ACC112 (cell line): ENCODE measurements around the gene SLC6A3.

ENCODE experiments used
- H2AFZ ChIP-seq: fragments of 200-600 bp; sonication (generic); one replicate; pipeline ENCODE4 v1.6.0; 2017; ENCODE audit warnings: antibody characterized with exemption, low read length; ENCODE audit not compliant: unreplicated experiment
- H3K27ac ChIP-seq: fragments of 200-600 bp; sonication (generic); 2 replicates; pipeline ENCODE4 v1.5.1; 2014; ENCODE audit warnings: low read depth, mild to moderate bottlenecking, antibody characterized with exemption, low read length, moderate library complexity
- H3K27me3 ChIP-seq: fragments of 200-600 bp; sonication (generic); 2 replicates; pipeline ENCODE4 v1.6.1; 2014; ENCODE audit warnings: mild to moderate bottlenecking, antibody characterized with exemption, low read length, moderate library complexity, mixed read lengths; ENCODE audit not compliant: insufficient read depth
- H3K36me3 ChIP-seq: fragments of 200-600 bp; sonication (generic); 2 replicates; pipeline ENCODE4 v1.6.1; 2016; ENCODE audit warnings: mild to moderate bottlenecking, antibody characterized with exemption, low read length, moderate library complexity, mixed read lengths; ENCODE audit not compliant: insufficient read depth
- H3K4me1 ChIP-seq: fragments of 200-600 bp; sonication (generic); one replicate; pipeline ENCODE4 v1.6.1; 2016; ENCODE audit warnings: low read length, mixed read lengths; ENCODE audit not compliant: insufficient read depth, unreplicated experiment, control insufficient read depth
- H3K4me3 ChIP-seq: fragments of 200-600 bp; sonication (generic); 2 replicates; pipeline ENCODE4 v1.5.1; 2014; ENCODE audit warnings: mild to moderate bottlenecking, low read depth, low read length
- H3K79me2 ChIP-seq: fragments of 200-600 bp; sonication (generic); one replicate; pipeline ENCODE4 v1.6.0; 2016; ENCODE audit warnings: low read length; ENCODE audit not compliant: control insufficient read depth, unreplicated experiment, insufficient read depth

Gene SLC6A3

DNA sequence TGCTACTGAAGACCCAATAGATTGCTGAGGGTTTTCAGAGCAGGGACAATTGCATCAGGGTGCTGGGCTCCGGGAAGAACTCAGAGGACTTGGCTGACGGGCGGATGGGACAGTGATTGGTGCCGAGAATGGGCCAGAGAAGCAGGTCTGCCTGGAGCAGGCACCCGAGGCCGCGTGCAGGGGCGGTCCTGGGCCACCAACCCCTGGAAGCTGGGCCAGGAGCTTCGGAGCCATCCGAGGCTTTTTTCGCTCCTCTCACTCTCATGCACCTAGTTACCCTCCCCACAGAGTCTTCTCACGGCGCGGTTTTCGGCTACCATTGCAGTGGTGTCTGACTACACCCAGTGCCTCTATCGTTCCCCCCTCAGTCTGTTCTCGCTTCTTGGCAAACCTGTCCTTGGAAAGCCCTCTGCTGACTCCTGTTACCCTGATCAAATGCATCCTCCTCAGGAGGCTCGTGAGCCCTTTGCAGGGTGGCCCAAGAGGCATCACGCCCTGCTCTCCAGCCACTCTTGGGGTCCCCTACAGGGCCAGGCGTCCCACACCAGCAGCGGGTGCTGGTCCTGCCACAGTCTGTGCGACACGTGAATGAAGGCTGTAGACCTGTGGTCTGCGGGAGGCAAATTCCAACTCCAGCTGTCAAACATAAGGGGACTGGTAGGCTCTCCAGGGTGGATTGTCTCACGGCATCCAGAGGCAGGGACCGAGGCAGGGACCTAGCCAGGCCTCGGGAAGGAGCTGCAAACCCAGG is 99.2 kb downstream of the SLC6A3 start:
- peaks cover 32% of the 10 kb centered on the region for H3K79me2 ChIP-seq
- no peak overlapping the region for H2AFZ ChIP-seq
- peaks cover 6% of the 10 kb centered on the region; the same call in 1 of the 2 replicates for H3K36me3 ChIP-seq
- no peak overlapping the region for H3K27ac ChIP-seq
- no peaks in the 10 kb centered on the region for H3K27me3 ChIP-seq
- peak overlapping the region; percentile 77 for H3K4me3 ChIP-seq
- peaks cover 9% of the 10 kb centered on the region for H3K4me1 ChIP-seq

- Histone ChIP-seq H3K36me3 (peaks cover 6% of the 10 kb centered on the region; the same call in 1 of the 2 replicates), H3K27me3 (no peaks in the 10 kb centered on the region), H3K79me2 (peaks cover 32% of the 10 kb centered on the region), H3K4me3 (peak within 1 kb of the TSS; percentile 93), H2AFZ (peak within 1 kb of the TSS; percentile 60), H3K27ac (peak within 1 kb of the TSS; percentile 10; the same call in 1 of the 2 replicates), H3K4me1 (peaks cover 9% of the 10 kb centered on the region)
Observed at GRCh38 chr5:1344975-1345838, 100.0 kb downstream of the SLC6A3 start, which contains the start of gene CLPTM1L. Gene CLPTM1L (minus strand): TSS chr5:1345099. CDS start chr5:1344841, 258 bp downstream.

- H3K27me3 ChIP-seq, result no peaks in the 10 kb centered on the region
- H2AFZ ChIP-seq, result peak overlapping the region; percentile 60
- peaks cover 9% of the 10 kb centered on the region for H3K4me1 ChIP-seq
- H3K4me3 ChIP-seq, result peak overlapping the region; percentile 93
- H3K27ac ChIP-seq, result peak overlapping the region; percentile 10; the same call in 1 of the 2 replicates
- H3K79me2 ChIP-seq, result peaks cover 32% of the 10 kb centered on the region
- H3K36me3 ChIP-seq, result peaks cover 6% of the 10 kb centered on the region; the same call in 1 of the 2 replicates
Observed at GRCh38 chr5:1343931-1344901, 101.0 kb downstream of the SLC6A3 start.

GRCh38 chr5:1343315-1343751 is 101.9 kb downstream of the SLC6A3 start:
- H2AFZ ChIP-seq, result no peak overlapping the region
- H3K27me3 ChIP-seq, result no peaks in the 10 kb centered on the region
- peak overlapping the region; percentile 93 for H3K4me3 ChIP-seq
- H3K36me3 ChIP-seq, result peaks cover 6% of the 10 kb centered on the region; the same call in 1 of the 2 replicates
- H3K27ac ChIP-seq, result 0 out of 2 replicates have a peak overlapping the region, but pooled peaks have one; percentile 10
- peaks cover 9% of the 10 kb centered on the region for H3K4me1 ChIP-seq
- H3K79me2 ChIP-seq, result peaks cover 32% of the 10 kb centered on the region
